ENCODE measurements around the gene RNLS. TPM values are rescaled to one million over a fixed set of nuclear protein-coding genes. Genes with fewer than 3 reads are reported as not detected.

Gene RNLS
- total RNA-seq, 2 experiments from 2014 or later: not detected

- TF ChIP-seq EZH2phosphoT487 (IDR thresholded peaks at IDR 0.05; ENCODE audit: borderline replicate concordance, low read depth, low read length): no peak
- TF ChIP-seq CTCF (conservative IDR thresholded peaks at IDR 0.05; ENCODE audit: low read length): no peak
- intact Hi-C loops (cut with micrococcal nuclease; ENCODE audit: unreplicated experiment): no loop called here
- H3K9me2 ChIP-seq (ENCODE audit: insufficient read depth, low read length): no peaks in the 10 kb centered on the region
- no peak for DNase-seq (ENCODE audit: low spot score)
- H3K36me3 ChIP-seq (ENCODE audit: insufficient read depth, low read length): no peaks in the 10 kb centered on the region
- H3K4me1 ChIP-seq (ENCODE audit: insufficient read depth, low read length, poor library complexity, severe bottlenecking): peaks cover 19% of the 10 kb centered on the region
- no TSS peak for BruUV-seq (replicated peaks)
- H3K9me3 ChIP-seq (ENCODE audit: low read length): no peaks in the 10 kb centered on the region
- no peaks in the 10 kb centered on the region for H4K20me1 ChIP-seq (ENCODE audit: insufficient read depth, low read length)
- ChIA-PET POLR2A (interaction anchor here (1.2 kb wide), 1 partner anchor 18 kb away, joined by 3 read pairs; no protein-coding TSS in a partner anchor), CTCF (ENCODE audit: unreplicated experiment) (no interaction called here)
- H3K4me3 ChIP-seq (ENCODE audit: low read depth, low read length, poor library complexity, severe bottlenecking): no peak overlapping the region
- H3K4me2 ChIP-seq (ENCODE audit: low read length): no peak overlapping the region
- no peaks in the 10 kb centered on the region for H3K79me2 ChIP-seq (ENCODE audit: insufficient read depth, low read depth, low read length)
- H3K27ac ChIP-seq (ENCODE audit: low read depth, low read length, poor library complexity, severe bottlenecking): no peak overlapping the region
- H2AFZ ChIP-seq (ENCODE audit: low read length): no peak overlapping the region
These were observed 166.3 kb downstream of the RNLS start for GRCh38 chr10:88416801-88417200.

- H3K27ac ChIP-seq (ENCODE audit: low read depth, low read length, poor library complexity, severe bottlenecking): no peak overlapping the region
- H3K36me3 ChIP-seq (ENCODE audit: insufficient read depth, low read length): no peaks in the 10 kb centered on the region
- ChIA-PET CTCF (ENCODE audit: unreplicated experiment) (interaction anchor here (0.6 kb wide), 1 partner anchor 307 kb away, joined by 3 read pairs; no protein-coding TSS in a partner anchor), POLR2A (no interaction called here)
- H3K79me2 ChIP-seq (ENCODE audit: insufficient read depth, low read depth, low read length): no peaks in the 10 kb centered on the region
- DNase-seq (ENCODE audit: low spot score): no peak
- H4K20me1 ChIP-seq (ENCODE audit: insufficient read depth, low read length): no peaks in the 10 kb centered on the region
- no peaks in the 10 kb centered on the region for H3K9me2 ChIP-seq (ENCODE audit: insufficient read depth, low read length)
- no peak overlapping the region for H2AFZ ChIP-seq (ENCODE audit: low read length)
- peaks cover 23% of the 10 kb centered on the region for H3K4me1 ChIP-seq (ENCODE audit: insufficient read depth, low read length, poor library complexity, severe bottlenecking)
- no peak overlapping the region for H3K4me2 ChIP-seq (ENCODE audit: low read length)
- H3K4me3 ChIP-seq (ENCODE audit: low read depth, low read length, poor library complexity, severe bottlenecking): no peak overlapping the region
- BruUV-seq (replicated peaks): no TSS peak
- no peaks in the 10 kb centered on the region for H3K9me3 ChIP-seq (ENCODE audit: low read length)
- intact Hi-C loops (cut with micrococcal nuclease; ENCODE audit: unreplicated experiment): no loop called here
- no peak for TF ChIP-seq CTCF (conservative IDR thresholded peaks at IDR 0.05; ENCODE audit: low read length)
- TF ChIP-seq EZH2phosphoT487 (IDR thresholded peaks at IDR 0.05; ENCODE audit: borderline replicate concordance, low read depth, low read length): no peak
These were observed 167.5 kb downstream of the RNLS start for GRCh38 chr10:88415533-88416130.

- TF ChIP-seq EZH2phosphoT487 (IDR thresholded peaks at IDR 0.05; ENCODE audit: borderline replicate concordance, low read depth, low read length): no peak
- no peak for TF ChIP-seq CTCF (conservative IDR thresholded peaks at IDR 0.05; ENCODE audit: low read length)
- no peaks in the 10 kb centered on the region for H3K9me2 ChIP-seq (ENCODE audit: insufficient read depth, low read length)
- DNase-seq (ENCODE audit: low spot score): peak; percentile 27
- ChIA-PET POLR2A (interaction anchor here (0.8 to 1.2 kb wide), 3 partner anchors 29 to 130 kb away, joined by 3 to 5 read pairs (median 4); no protein-coding TSS in a partner anchor), CTCF (ENCODE audit: unreplicated experiment) (no interaction called here)
- no peaks in the 10 kb centered on the region for H4K20me1 ChIP-seq (ENCODE audit: insufficient read depth, low read length)
- no TSS peak for BruUV-seq (replicated peaks)
- peak overlapping the region; percentile 34 for H3K4me2 ChIP-seq (ENCODE audit: low read length)
- no peaks in the 10 kb centered on the region for H3K36me3 ChIP-seq (ENCODE audit: insufficient read depth, low read length)
- peaks cover 23% of the 10 kb centered on the region for H3K4me1 ChIP-seq (ENCODE audit: insufficient read depth, low read length, poor library complexity, severe bottlenecking)
- H3K4me3 ChIP-seq (ENCODE audit: low read depth, low read length, poor library complexity, severe bottlenecking): no peak overlapping the region
- no peaks in the 10 kb centered on the region for H3K79me2 ChIP-seq (ENCODE audit: insufficient read depth, low read depth, low read length)
- H3K9me3 ChIP-seq (ENCODE audit: low read length): no peaks in the 10 kb centered on the region
- intact Hi-C loops (cut with micrococcal nuclease; ENCODE audit: unreplicated experiment): no loop called here
- peak overlapping the region; percentile 81 for H2AFZ ChIP-seq (ENCODE audit: low read length)
- no peak overlapping the region for H3K27ac ChIP-seq (ENCODE audit: low read depth, low read length, poor library complexity, severe bottlenecking)
These were observed 169.7 kb downstream of the RNLS start for GRCh38 chr10:88413412-88413811.

Measured in OCI-LY7 (cell line).